Thyroid gland (tissue), 4 donors: ENCODE results near the gene SLC29A4. TPM values are rescaled to one million over a fixed set of nuclear protein-coding genes. Genes with fewer than 3 reads are reported as not detected.
"Not testable (repeated sequence)": the region's sequence is repeated elsewhere in the genome, so short reads cannot be mapped to it uniquely, and the experiment has no call there.

Source experiments
- DNase-seq, 2 donors: peaks; one replicate each; pipeline ENCODE4 v3.0.0-alpha.2; 2019
- H3K27ac ChIP-seq, 3 donors: fragments of 200-600 bp; sonication (generic); 1 replicate in 2 of 3; 2 replicates in 1 of 3; pipeline ENCODE4 v1.5.1; 2016 to 2019; ENCODE audit warnings: mild to moderate bottlenecking in 1 of 3, moderate library complexity in 1 of 3
- H3K27me3 ChIP-seq: fragments of 200-600 bp; sonication (generic); one replicate; pipeline ENCODE4 v1.5.1; 2019
- H3K36me3 ChIP-seq, 2 donors: fragments of 200-600 bp; sonication (generic); one replicate each; pipeline ENCODE4 v1.5.1; 2016 to 2019
- H3K4me1 ChIP-seq, 2 donors: fragments of 200-600 bp; sonication (generic); one replicate each; pipeline ENCODE4 v1.5.1; 2017 to 2019
- H3K4me3 ChIP-seq, 3 donors: fragments of 200-600 bp; sonication (generic); replicated peaks in 1 of 3; 1 replicate in 2 of 3; 2 replicates in 1 of 3; pipeline ENCODE4 v1.5.1; 2016; ENCODE audit warnings: mild to moderate bottlenecking in 1 of 3
- H3K9me3 ChIP-seq: fragments of 200-600 bp; sonication (generic); one replicate; pipeline ENCODE4 v1.5.1; 2017
- POLR2A ChIP-seq, 2 donors: fragments of 450-650 bp; IDR thresholded peaks; one replicate each; pipeline ENCODE4 v1.6.1; 2017; ENCODE audit warnings: antibody characterized with exemption in 2 of 2, mild to moderate bottlenecking in 2 of 2, moderate library complexity in 1 of 2
- WGBS, 2 donors: methylation state at CpG; one replicate each; pipeline ENCODE4 v1.1.5; 2017; 5-methylcytosine and 5-hydroxymethylcytosine counted together
- intact Hi-C: fragments of 100-400 bp; cut with DNase I; formaldehyde crosslinking; loops from one replicate; pipeline ENCODE4 v1.15.1; 2023
- total RNA-seq, 4 donors: library from RNA; depleted of rRNA; stranded (reverse); fragments of >200 nt; gene quantifications; one replicate each; pipeline ENCODE4 v1.2.3, GENCODE V29; 2016
- TF ChIP-seq, protein P1 (sequence below), 6 experiments: fragments of 200-600 bp in 3 of 6; fragments of 450-650 bp in 3 of 6; sonication (generic) in 3 of 6; IDR thresholded peaks; one replicate each; pipeline ENCODE4 v1.5.1; 2016 to 2019; ENCODE audit warnings: antibody characterized with exemption in 6 of 6, mild to moderate bottlenecking in 2 of 6, inconsistent platforms in 1 of 6, moderate library complexity in 1 of 6

The SLC29A4 gene
- total RNA-seq, 4 donors from 2014 or later = 8.5 to 23.2 (median 14.4) TPM

DNA sequence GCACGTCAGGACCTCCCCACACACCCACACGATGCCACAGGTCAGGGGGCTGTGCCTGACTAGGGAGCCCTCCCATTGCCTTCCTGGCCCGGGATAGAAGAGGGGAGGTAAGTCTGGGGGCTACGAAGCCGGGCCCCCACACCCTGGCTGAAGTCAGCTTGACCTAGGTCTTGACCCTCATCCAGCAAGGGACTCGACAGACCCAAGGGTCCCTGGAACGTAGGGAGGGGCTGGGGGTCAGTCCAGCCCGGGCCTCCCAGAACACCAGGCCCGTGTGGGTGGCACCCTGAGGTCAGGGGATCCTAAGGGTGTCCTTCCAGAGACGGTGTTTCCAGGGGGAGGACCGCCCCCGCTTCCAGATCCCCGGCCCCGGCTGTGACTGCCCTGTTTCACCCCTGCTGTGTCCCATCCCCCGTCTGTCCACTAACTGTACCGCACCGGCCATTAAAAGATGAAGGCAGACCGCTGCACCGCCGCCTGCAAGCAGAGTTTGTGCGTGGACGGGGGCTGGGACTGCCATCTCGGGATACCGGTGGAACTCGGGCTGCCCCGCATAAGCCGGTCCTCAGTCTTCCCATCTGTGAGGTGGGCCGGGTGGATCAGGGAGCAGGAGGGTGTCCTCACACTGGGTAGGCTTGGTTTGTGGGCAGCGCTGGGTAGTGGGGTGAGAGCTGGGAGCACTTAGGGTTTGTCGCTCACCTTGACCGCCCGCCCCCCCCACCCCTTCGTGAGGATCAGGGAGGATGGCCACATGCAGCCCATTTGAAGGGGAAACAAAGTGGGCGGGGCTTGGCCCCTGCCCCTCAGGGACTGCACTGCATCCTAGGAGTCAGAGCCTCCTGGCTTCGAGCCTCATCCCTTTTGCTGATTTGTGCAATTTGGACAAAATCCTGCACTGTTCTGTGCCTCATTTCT lies 21.1 kb downstream of the SLC29A4 start:
- TF ChIP-seq POLR2A (IDR thresholded peaks at IDR 0.05) = no peak
- TF ChIP-seq, protein P1, sequence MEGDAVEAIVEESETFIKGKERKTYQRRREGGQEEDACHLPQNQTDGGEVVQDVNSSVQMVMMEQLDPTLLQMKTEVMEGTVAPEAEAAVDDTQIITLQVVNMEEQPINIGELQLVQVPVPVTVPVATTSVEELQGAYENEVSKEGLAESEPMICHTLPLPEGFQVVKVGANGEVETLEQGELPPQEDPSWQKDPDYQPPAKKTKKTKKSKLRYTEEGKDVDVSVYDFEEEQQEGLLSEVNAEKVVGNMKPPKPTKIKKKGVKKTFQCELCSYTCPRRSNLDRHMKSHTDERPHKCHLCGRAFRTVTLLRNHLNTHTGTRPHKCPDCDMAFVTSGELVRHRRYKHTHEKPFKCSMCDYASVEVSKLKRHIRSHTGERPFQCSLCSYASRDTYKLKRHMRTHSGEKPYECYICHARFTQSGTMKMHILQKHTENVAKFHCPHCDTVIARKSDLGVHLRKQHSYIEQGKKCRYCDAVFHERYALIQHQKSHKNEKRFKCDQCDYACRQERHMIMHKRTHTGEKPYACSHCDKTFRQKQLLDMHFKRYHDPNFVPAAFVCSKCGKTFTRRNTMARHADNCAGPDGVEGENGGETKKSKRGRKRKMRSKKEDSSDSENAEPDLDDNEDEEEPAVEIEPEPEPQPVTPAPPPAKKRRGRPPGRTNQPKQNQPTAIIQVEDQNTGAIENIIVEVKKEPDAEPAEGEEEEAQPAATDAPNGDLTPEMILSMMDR (IDR thresholded peaks at IDR 0.05) = no peak
- no peak overlapping the region for H3K4me3 ChIP-seq
- H3K27ac ChIP-seq = no peak overlapping the region
- WGBS, 2 donors = 78 to 84% methylated on average over 21 to 23 of the region's 35 CpGs
- H3K27me3 ChIP-seq = no peaks in the 10 kb centered on the region
- no peak for DNase-seq
- intact Hi-C loops = no loop called here
- no peaks in the 10 kb centered on the region for H3K9me3 ChIP-seq
- no peaks in the 10 kb centered on the region for H3K4me1 ChIP-seq
- peaks cover 12 to 16% of the 10 kb centered on the region in 2 donors for H3K36me3 ChIP-seq

DNA sequence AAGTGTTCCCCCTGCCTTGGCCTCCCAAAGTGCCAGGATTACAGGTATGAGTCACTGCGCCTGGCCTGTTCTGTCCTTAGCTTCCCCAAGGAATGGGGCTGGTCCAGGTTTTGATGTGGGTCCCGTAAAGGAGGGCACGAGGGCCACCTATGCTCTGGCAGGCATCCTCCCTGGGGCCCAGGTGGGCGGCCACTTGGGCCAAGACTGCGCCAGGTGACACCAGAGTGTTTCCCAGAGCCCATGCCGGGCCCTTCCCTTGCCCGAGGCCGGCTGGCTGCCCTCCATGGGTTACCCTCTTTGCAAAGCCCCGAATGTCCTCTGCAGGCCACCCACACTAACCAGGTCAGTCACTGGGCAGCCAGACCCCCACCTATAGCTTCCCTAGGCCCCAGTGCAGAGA lies 22.3 kb downstream of the SLC29A4 start:
- H3K27ac ChIP-seq, H3K27me3 ChIP-seq, H3K4me3 ChIP-seq, H3K4me1 ChIP-seq, intact Hi-C loops, H3K9me3 ChIP-seq, DNase-seq: not testable (repeated sequence)
- H3K36me3 ChIP-seq = peaks cover 19 to 21% of the 10 kb centered on the region in 2 donors
- WGBS, 2 donors = 87 to 100% methylated on average over 4 to 7 of the region's 9 CpGs

DNA sequence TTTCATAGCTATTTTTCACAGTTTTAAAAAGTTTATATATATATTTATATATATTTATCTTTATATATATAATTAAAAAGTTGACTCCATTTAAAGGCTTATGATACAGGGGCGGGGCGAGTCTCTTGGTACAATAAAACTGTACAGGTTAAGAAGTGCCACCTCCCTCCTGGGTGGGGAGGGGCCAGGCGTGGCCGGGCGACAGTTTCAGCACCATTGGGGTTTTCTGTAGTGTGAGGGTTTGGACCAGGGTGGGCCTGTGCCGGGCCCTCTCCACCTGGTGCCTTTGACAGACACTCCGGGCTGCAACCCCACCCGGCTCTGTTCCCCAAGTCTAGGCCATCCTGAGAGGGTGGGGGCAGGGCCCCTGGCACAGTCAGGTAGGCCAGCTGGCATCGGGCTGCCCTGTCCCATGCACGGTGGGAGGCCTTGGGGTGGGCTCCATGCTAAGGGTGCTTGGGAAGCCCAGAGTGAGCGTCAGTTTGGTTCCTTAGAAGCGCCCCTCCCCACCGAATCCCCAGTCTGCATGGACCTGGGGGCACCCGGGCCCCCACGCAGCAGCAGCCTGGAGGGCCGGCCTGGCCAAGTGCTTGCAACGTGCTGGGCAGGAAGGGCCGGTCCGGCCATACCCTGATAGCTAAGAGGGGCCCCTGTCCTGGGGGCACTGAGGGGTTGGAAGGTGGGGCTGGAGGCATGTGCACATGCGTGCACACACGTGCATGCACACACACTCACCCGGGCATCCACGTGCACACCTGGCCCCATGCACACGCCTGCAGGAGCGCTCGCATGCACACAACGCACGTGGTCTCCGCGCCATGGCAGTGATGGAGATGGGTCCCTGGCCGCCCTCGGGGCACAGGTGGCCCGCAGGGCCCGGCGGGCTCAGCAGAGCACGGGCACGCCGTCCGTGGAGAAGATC lies 24.7 kb downstream of the SLC29A4 start:
- H3K4me3 ChIP-seq, H3K27me3 ChIP-seq, H3K9me3 ChIP-seq, DNase-seq, H3K27ac ChIP-seq, H3K4me1 ChIP-seq, intact Hi-C loops: not testable (repeated sequence)
- WGBS, 2 donors = 95% methylated on average over 33 of the region's 39 CpGs
- peaks cover 37 to 40% of the 10 kb centered on the region in 2 donors for H3K36me3 ChIP-seq

DNA sequence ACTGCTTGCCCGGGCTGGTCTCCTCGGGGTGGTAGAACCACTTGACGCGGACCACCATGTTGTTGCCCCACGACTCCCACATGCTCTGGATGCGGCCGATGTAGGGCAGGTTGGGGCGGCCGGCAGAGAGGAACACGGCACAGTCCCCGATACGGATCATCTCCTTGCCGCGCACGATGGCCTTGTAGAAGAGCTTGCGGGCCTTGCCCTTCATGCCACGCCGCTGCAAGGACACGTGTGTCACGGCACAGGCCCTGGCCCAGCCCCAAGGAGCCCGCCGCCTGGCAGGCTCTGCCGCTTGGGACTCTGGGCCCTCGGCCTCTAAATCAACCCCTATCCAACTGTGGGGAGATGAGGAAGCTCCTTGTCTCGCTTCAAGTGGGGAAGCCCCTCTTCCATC lies 26.4 kb downstream of the SLC29A4 start:
- no peak overlapping the region for H3K4me3 ChIP-seq
- no peak overlapping the region for H3K27ac ChIP-seq
- intact Hi-C loops = no loop called here
- H3K27me3 ChIP-seq = no peaks in the 10 kb centered on the region
- H3K36me3 ChIP-seq = peaks cover 52 to 54% of the 10 kb centered on the region in 2 donors
- TF ChIP-seq, protein P1 (IDR thresholded peaks at IDR 0.05) = no peak
- no peak for TF ChIP-seq POLR2A (IDR thresholded peaks at IDR 0.05)
- no peaks in the 10 kb centered on the region for H3K4me1 ChIP-seq
- 96 to 100% methylated on average over 4 to 20 of the region's 25 CpGs for WGBS, 2 donors
- no peak for DNase-seq
- H3K9me3 ChIP-seq = no peaks in the 10 kb centered on the region

DNA sequence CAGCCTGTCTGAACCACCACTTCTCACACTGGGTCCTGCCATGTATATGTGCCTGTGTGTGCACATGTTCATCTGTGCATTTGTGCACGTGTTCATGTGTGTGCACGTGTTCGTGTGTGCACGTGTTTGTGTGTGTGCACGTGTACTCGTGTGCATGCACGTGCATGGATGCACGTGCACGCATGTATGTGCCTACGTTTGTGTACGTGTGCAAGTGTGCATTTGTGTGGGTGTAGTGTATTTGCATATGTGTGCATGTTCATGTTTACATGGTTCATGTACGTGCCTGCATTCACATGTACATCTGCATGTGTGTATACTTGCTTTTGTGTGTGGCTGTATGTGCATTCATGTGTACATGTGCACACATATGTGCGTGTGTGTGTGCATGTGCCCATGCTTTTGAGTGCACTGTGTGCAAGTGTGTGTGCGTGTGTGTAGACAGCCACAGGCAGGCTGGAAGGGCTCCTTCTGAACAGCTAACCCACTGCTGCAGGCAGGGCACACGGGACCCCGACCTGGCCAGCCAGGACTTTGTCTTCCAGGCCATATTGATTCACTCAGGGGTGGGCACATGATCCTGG lies 28.2 kb downstream of the SLC29A4 start:
- Histone ChIP-seq H3K36me3 (peaks cover 67 to 70% of the 10 kb centered on the region in 2 donors), H3K4me1 (no peaks in the 10 kb centered on the region), H3K27me3 (no peaks in the 10 kb centered on the region), H3K9me3 (no peaks in the 10 kb centered on the region), H3K27ac (no peak overlapping the region), H3K4me3 (no peak overlapping the region)
- intact Hi-C loops = no loop called here
- WGBS, 2 donors = 95 to 97% methylated on average over 14 to 16 of the region's 16 CpGs
- TF ChIP-seq, protein P1 (IDR thresholded peaks at IDR 0.05) = no peak
- no peak for TF ChIP-seq POLR2A (IDR thresholded peaks at IDR 0.05)
- no peak for DNase-seq

DNA sequence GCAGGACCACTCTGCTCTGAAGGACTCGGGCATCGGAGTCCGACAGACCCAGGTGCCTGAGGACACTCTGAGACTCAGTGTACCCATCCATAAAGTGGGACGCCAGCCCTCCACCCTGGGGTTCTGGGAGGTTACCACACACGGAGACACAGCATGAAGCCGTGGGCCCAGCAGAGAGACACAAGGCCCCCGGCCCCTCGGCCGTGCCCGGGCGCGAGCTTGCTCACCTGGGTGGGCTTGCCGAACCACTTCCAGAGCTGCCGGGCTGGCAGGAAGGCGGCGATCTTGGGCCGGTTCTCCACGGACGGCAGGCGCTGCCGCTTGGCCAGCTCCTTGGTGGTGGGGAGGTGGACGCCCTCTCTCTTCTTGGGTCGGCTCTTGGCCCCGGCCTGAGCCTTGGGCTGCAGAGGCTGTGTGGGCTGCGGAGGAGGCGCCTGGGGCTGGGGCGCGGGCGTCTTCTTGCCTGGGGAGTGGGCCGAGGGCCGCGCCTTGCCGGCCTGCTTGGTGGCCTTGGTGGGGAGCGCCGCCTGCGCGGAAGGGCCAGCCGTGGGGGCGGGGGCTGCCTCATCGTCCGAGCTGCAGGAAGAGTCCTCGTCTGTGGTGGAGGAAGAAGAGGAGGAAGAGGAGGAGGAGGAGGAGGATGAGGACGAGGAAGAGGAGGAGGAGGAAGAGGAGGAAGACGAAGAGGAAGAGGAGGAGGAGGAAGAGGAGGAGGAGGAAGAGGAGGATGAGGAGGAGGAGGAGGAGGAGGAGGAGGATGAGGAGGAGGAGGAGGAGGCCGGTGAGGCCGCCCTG lies 29.7 kb downstream of the SLC29A4 start:
- WGBS, 2 donors = 91 to 96% methylated on average over 15 to 32 of the region's 46 CpGs
- H3K9me3 ChIP-seq, H3K27me3 ChIP-seq, H3K4me1 ChIP-seq, H3K4me3 ChIP-seq, DNase-seq, intact Hi-C loops, H3K27ac ChIP-seq: not testable (repeated sequence)
- peaks cover 67 to 78% of the 10 kb centered on the region in 2 donors for H3K36me3 ChIP-seq

DNA sequence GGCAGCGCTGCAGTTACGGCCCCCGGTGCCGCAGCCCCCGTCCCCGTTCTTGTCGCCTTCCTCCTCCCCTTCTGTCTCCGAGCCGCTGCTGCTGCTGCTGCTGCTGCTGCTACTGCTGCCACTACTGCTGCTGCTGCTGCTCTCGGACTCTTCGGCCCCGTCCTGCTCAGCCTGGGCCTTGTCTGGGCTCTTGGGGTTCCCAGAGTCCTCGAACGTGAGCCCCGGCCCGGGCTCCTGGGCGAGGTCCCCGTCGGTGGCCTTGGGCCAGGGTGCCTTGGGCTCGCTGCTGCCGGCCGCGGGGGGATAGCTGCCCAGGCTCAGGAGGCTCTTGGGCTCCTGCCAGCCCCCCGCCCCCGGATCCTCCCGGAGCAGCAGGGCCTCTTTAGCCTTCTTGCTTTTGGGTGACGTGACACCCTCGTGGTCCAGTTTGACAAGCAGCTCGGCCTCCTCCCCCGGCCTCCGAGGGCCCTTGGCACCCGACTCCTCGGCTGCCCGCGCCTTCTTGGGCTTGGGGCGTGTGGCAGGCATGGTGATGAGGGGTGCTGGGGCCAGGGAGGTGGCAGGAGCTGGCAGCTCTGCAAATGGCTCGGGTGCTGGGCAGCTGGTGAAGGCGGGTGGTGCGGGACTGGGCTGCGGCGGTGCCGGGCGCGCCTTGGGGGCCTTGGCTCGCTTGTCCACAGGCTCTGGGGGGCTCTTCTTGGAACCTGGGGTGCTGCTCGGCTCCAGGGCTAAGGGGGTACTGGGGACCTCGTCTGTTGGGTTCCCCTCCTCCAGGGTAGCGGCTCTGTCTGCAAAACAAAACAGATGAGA lies 30.5 kb downstream of the SLC29A4 start:
- H3K27ac ChIP-seq, H3K4me1 ChIP-seq, H3K9me3 ChIP-seq, H3K4me3 ChIP-seq, H3K27me3 ChIP-seq, intact Hi-C loops, DNase-seq: not testable (repeated sequence)
- 90 to 93% methylated on average over 28 to 33 of the region's 48 CpGs for WGBS, 2 donors
- peaks cover 59 to 77% of the 10 kb centered on the region in 2 donors for H3K36me3 ChIP-seq
